Measurements from ENCODE around the gene PHTF1.

GRCh38 chr1:113758631-113759332 is 504 bp downstream of the PHTF1 start:
- TF ChIP-seq CTCF (IDR thresholded peaks at IDR 0.05) (no peak), POLR2AphosphoS5 (IDR thresholded peaks at IDR 0.05) (no peak)

Data from prostate gland (tissue), 2 donors.